SU-DHL-6 (cell line): ENCODE measurements around the gene A3GALT2.

Experiments used
- CTCF ChIP-seq: fragments of 200-600 bp; sonication (generic); IDR thresholded peaks from one replicate; pipeline ENCODE4 v1.5.1; 2017; ENCODE audit warnings: antibody characterized with exemption, mild to moderate bottlenecking, low read length, moderate library complexity; ENCODE audit not compliant: insufficient read depth, poor library complexity, severe bottlenecking
- EZH2phosphoT487 ChIP-seq: fragments of 200-600 bp; sonication (generic), shearing (Covaris generic); conservative IDR thresholded peaks from 2 replicates; pipeline ENCODE4 v1.6.1; 2018; ENCODE audit warnings: mild to moderate bottlenecking, antibody characterized with exemption, low read length, moderate library complexity, mixed read lengths

DNA sequence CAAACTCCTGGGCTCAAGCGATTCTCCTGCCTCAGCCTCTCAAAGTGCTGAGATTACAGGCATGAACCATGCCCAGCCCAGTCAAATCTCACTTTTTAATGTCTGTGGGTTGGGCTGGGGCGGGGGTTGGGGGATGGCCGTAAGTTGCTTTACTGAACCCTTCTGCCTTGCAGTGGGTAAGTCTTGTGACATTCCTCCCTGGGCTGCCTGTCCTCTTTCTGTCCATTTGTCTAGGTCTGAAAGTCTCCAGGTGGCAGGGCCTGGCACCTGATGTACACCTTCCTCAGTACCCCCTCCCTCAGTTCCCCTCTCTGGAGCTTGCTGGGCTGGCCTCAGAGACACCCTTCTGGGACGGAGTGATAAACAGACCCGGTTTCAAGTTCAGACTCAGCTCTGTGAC lies 51.3 kb downstream of the A3GALT2 start:
- TF ChIP-seq CTCF = no peak
- no peak for TF ChIP-seq EZH2phosphoT487
